Caco-2 (cell line): ENCODE data around the gene MYOZ2. TPM values are rescaled to one million over a fixed set of nuclear protein-coding genes. Genes with fewer than 3 reads are reported as not detected.

Experiments used
- BruUV-seq: library from RNA; stranded (reverse); fragments of 400-500 nt; replicated peaks from 2 replicates; lab custom pipeline; 2021; lab: Mats Ljungman, UMichigan
- CTCF ChIA-PET: fragments of 300-600 bp; sonication (Branson Sonifier 250); formaldehyde crosslinking; loops from one replicate; lab custom pipeline; 2022; ENCODE audit warnings: antibody characterized with exemption; lab: Charles Lee
- POLR2A ChIA-PET: fragments of 300-600 bp; sonication (Branson Sonifier 250); formaldehyde crosslinking; loops from one replicate; lab custom pipeline; 2022; ENCODE audit warnings: antibody characterized with exemption; lab: Charles Lee
- DNase-seq, 2 experiments: peaks; one replicate each; pipeline versions ENCODE4 v3.0.0 to v3.0.0-alpha.2; 2020 to 2022
- H3K27me3 ChIP-seq: replicated peaks from 2 replicates; pipeline ENCODE4 v1.6.0; 2011; ENCODE audit warnings: low read length; ENCODE audit not compliant: control insufficient read depth, insufficient read depth
- H3K36me3 ChIP-seq: 2 replicates; pipeline ENCODE4 v1.5.1; 2011; ENCODE audit warnings: low read length; ENCODE audit not compliant: control insufficient read depth, insufficient read depth
- H3K4me1 ChIP-seq: fragments of 250-450 bp; sonication (Bioruptor Pico); 2 replicates; pipeline ENCODE4 v1.5.1; 2020; ENCODE audit warnings: mild to moderate bottlenecking
- H3K4me3 ChIP-seq: 2 replicates; pipeline ENCODE4 v1.5.1; 2011; ENCODE audit warnings: low read depth, mild to moderate bottlenecking, control low read depth, low read length
- H3K9me3 ChIP-seq: fragments of 250-450 bp; sonication (Bioruptor Pico); 2 replicates; pipeline ENCODE4 v1.5.1; 2020; ENCODE audit warnings: mild to moderate bottlenecking, moderate library complexity
- H3K27ac Mint-ChIP-seq: one replicate; pipeline ENCODE4 v1.8.0; 2022; ENCODE audit warnings: mixed read lengths; ENCODE audit not compliant: unreplicated experiment
- H3K27me3 Mint-ChIP-seq: one replicate; pipeline ENCODE4 v1.8.0; 2022; ENCODE audit warnings: mixed read lengths; ENCODE audit not compliant: insufficient read depth, unreplicated experiment
- H3K36me3 Mint-ChIP-seq: one replicate; pipeline ENCODE4 v1.8.0; 2022; ENCODE audit warnings: mild to moderate bottlenecking, mixed read lengths; ENCODE audit not compliant: insufficient read depth, unreplicated experiment
- H3K4me1 Mint-ChIP-seq: one replicate; pipeline ENCODE4 v1.8.0; 2022; ENCODE audit warnings: low read depth, mixed read lengths; ENCODE audit not compliant: unreplicated experiment
- H3K4me3 Mint-ChIP-seq: one replicate; pipeline ENCODE4 v1.8.0; 2022; ENCODE audit warnings: mild to moderate bottlenecking, moderate library complexity, mixed read lengths; ENCODE audit not compliant: unreplicated experiment
- H3K9me3 Mint-ChIP-seq: one replicate; pipeline ENCODE4 v1.8.0; 2022; ENCODE audit warnings: mixed read lengths; ENCODE audit not compliant: unreplicated experiment
- CTCF ChIP-seq, 2 experiments: fragments of 200-600 bp in 1 of 2; IDR thresholded peaks; 1 replicate in 1 of 2; 2 replicates in 1 of 2; pipeline versions ENCODE4 v1.5.1 to v1.8.0; 2011 to 2022; ENCODE audit warnings: antibody characterized with exemption in 1 of 2, control low read depth in 1 of 2, inconsistent platforms in 1 of 2, low read depth in 1 of 2, low read length in 1 of 2, mild to moderate bottlenecking in 1 of 2, moderate library complexity in 1 of 2; ENCODE audit not compliant: insufficient read depth in 1 of 2, severe bottlenecking in 1 of 2, unreplicated experiment in 1 of 2
- intact Hi-C: fragments of 100-400 bp; cut with micrococcal nuclease; formaldehyde crosslinking; loops from one replicate; pipeline ENCODE4 v1.10.0; 2022; ENCODE audit not compliant: unreplicated experiment
- total RNA-seq: library from RNA; stranded (reverse); gene quantifications from 2 replicates; pipeline ENCODE4 v1.2.3, GENCODE V29; 2022

The MYOZ2 gene
- total RNA-seq, 1 experiment from 2014 or later, result 0.18 TPM

- Mint-ChIP-seq H3K4me1 (no peaks in the 10 kb centered on the region), H3K27ac (no peak overlapping the region), H3K4me3 (no peak overlapping the region), H3K36me3 (no peaks in the 10 kb centered on the region), H3K27me3 (no peaks in the 10 kb centered on the region), H3K9me3 (no peaks in the 10 kb centered on the region)
- no TSS peak for BruUV-seq
- POLR2A ChIA-PET, result no interaction called here
- H3K4me3 ChIP-seq, result no peak overlapping the region
- H3K9me3 ChIP-seq, result no peaks in the 10 kb centered on the region
- no peaks in the 10 kb centered on the region for H3K4me1 ChIP-seq
- no peaks in the 10 kb centered on the region for H3K27me3 ChIP-seq
- TF ChIP-seq CTCF (IDR thresholded peaks at IDR 0.05; ENCODE audit: insufficient read depth in 1 of 2, low read depth in 1 of 2, low read length in 1 of 2, severe bottlenecking in 1 of 2, unreplicated experiment in 1 of 2), result no peak
- no peak for DNase-seq
- intact Hi-C loops, result no loop called here
- H3K36me3 ChIP-seq, result no peaks in the 10 kb centered on the region
- CTCF ChIA-PET, result no interaction called here
These were observed 43.4 kb downstream of the MYOZ2 start for GRCh38 chr4:119179011-119179410.

- H3K4me3 Mint-ChIP-seq, result no peak overlapping the region
- no peaks in the 10 kb centered on the region for H3K36me3 Mint-ChIP-seq
- Histone ChIP-seq H3K36me3 (no peaks in the 10 kb centered on the region), H3K4me1 (no peaks in the 10 kb centered on the region), H3K27me3 (no peaks in the 10 kb centered on the region), H3K9me3 (no peaks in the 10 kb centered on the region), H3K4me3 (no peak overlapping the region)
- H3K9me3 Mint-ChIP-seq, result no peaks in the 10 kb centered on the region
- H3K27me3 Mint-ChIP-seq, result no peaks in the 10 kb centered on the region
- no peak for TF ChIP-seq CTCF (IDR thresholded peaks at IDR 0.05; ENCODE audit: insufficient read depth in 1 of 2, low read depth in 1 of 2, low read length in 1 of 2, severe bottlenecking in 1 of 2, unreplicated experiment in 1 of 2)
- ChIA-PET POLR2A (no interaction called here), CTCF (no interaction called here)
- no peak for DNase-seq
- no peaks in the 10 kb centered on the region for H3K4me1 Mint-ChIP-seq
- no peak overlapping the region for H3K27ac Mint-ChIP-seq
- BruUV-seq, result no TSS peak
- intact Hi-C loops, result no loop called here
These were observed 48.5 kb downstream of the MYOZ2 start for GRCh38 chr4:119184128-119184527.

- intact Hi-C loops, result no loop called here
- H3K27me3 Mint-ChIP-seq, result no peaks in the 10 kb centered on the region
- no peaks in the 10 kb centered on the region for H3K9me3 ChIP-seq
- H3K27me3 ChIP-seq, result no peaks in the 10 kb centered on the region
- no peak overlapping the region for H3K4me3 ChIP-seq
- BruUV-seq, result no TSS peak
- no peaks in the 10 kb centered on the region for H3K36me3 ChIP-seq
- POLR2A ChIA-PET, result no interaction called here
- TF ChIP-seq CTCF (IDR thresholded peaks at IDR 0.05; ENCODE audit: insufficient read depth in 1 of 2, low read depth in 1 of 2, low read length in 1 of 2, severe bottlenecking in 1 of 2, unreplicated experiment in 1 of 2), result no peak
- H3K27ac Mint-ChIP-seq, result no peak overlapping the region
- no peaks in the 10 kb centered on the region for H3K36me3 Mint-ChIP-seq
- no peak for DNase-seq
- H3K4me1 Mint-ChIP-seq, result no peaks in the 10 kb centered on the region
- H3K9me3 Mint-ChIP-seq, result no peaks in the 10 kb centered on the region
- CTCF ChIA-PET, result no interaction called here
- no peak overlapping the region for H3K4me3 Mint-ChIP-seq
- no peaks in the 10 kb centered on the region for H3K4me1 ChIP-seq
These were observed 54.0 kb downstream of the MYOZ2 start for GRCh38 chr4:119189638-119190037.
